Measurements from ENCODE around the gene PRR18. TPM values are rescaled to one million over a fixed set of nuclear protein-coding genes. Genes with fewer than 3 reads are reported as not detected.

The PRR18 gene
- total and polyA plus RNA-seq, 2 of the 8 experiments (the other 6 are each of a cell fraction or from before 2014, with no cell fraction given): 0.08 to 0.19 TPM

GRCh38 chr6:166271376-166271765 is 36.8 kb downstream of the PRR18 start:
- peaks cover 0 to 19% (median 18%) of the 10 kb centered on the region in 4 experiments; a peak in 6 of 7 replicates for H3K27me3 ChIP-seq (replicated peaks in 1 of 4; ENCODE audit: control insufficient read depth in 3 of 4, extremely low read depth in 1 of 4, insufficient read depth in 3 of 4, low read length in 3 of 4)

More at GRCh38 chr6:166271376-166271765, 36.8 kb downstream of the PRR18 start:
- no peaks in the 10 kb centered on the region for H3K79me2 ChIP-seq (ENCODE audit: control insufficient read depth in 1 of 2, insufficient read depth in 2 of 2, low read length in 2 of 2)
- no peak overlapping the region for H3K27ac ChIP-seq (ENCODE audit: low read depth, low read length)
- no peak overlapping the region for H2BK20ac ChIP-seq (ENCODE audit: low read length)
- no peak overlapping the region for H2AFZ ChIP-seq (ENCODE audit: low read length)
- no peak overlapping the region for H2AK5ac ChIP-seq (ENCODE audit: low read depth, low read length)
- no peak overlapping the region for H3K56ac ChIP-seq (replicated peaks; ENCODE audit: insufficient read length, low read depth, low read length)
- H3K79me1 ChIP-seq (ENCODE audit: low read depth, low read length): no peaks in the 10 kb centered on the region
- H2BK120ac ChIP-seq (replicated peaks; ENCODE audit: low read depth, low read length): no peak overlapping the region
- no peaks in the 10 kb centered on the region for H4K20me1 ChIP-seq (replicated peaks in 1 of 2; ENCODE audit: control insufficient read depth in 1 of 2, insufficient read depth in 2 of 2, low read length in 2 of 2)
- POLR2A ChIA-PET (ENCODE audit: partially characterized antibody): interaction anchor here (0.8 kb wide), 1 partner anchor 12 kb away, joined by 3 read pairs; no protein-coding TSS in a partner anchor
- no peak overlapping the region for H2BK15ac ChIP-seq (ENCODE audit: low read length)
- no peak overlapping the region for H4K5ac ChIP-seq (ENCODE audit: insufficient read length, low read depth, low read length)
- no peak overlapping the region for H3K18ac ChIP-seq (ENCODE audit: extremely low read depth, low read length)
- H3K4ac ChIP-seq (replicated peaks; ENCODE audit: insufficient read length, low read depth, low read length): no peak overlapping the region
- H3K4me2 ChIP-seq (ENCODE audit: insufficient read depth in 1 of 2, low read depth in 2 of 2, low read length in 2 of 2): no peak overlapping the region
- H4K91ac ChIP-seq (replicated peaks; ENCODE audit: insufficient read length, low read length): no peak overlapping the region
- no peak overlapping the region for H2BK12ac ChIP-seq (ENCODE audit: low read depth, low read length)
- CTCF ChIA-PET (ENCODE audit: partially characterized antibody): interaction anchor here (0.5 to 3.2 kb wide), 6 partner anchors 10 to 129 kb away, joined by 3 to 19 read pairs (median 4); no protein-coding TSS in a partner anchor
- 90% methylated on average over 9 of the region's 9 CpGs; no CpG with 5 or more reads in 1 of the 2 experiments for WGBS, 2 experiments (ENCODE audit: extremely low coverage in 1 of 2, insufficient coverage in 1 of 2, insufficient read length in 1 of 2, insufficient replicate concordance in 2 of 2, low coverage in 1 of 2, low lambda C conversion rate in 2 of 2, missing lambda C conversion rate in 1 of 2)
- H2BK5ac ChIP-seq (ENCODE audit: low read depth, low read length): no peak overlapping the region
- FAIRE-seq (no peak), DNase-seq (ENCODE audit: low read depth in 1 of 2, low spot score in 2 of 2) (no peak)
- no peaks in the 10 kb centered on the region for H3K36me3 ChIP-seq (ENCODE audit: control insufficient read depth in 2 of 4, insufficient read depth in 4 of 4, low read length in 3 of 4)
- H3K23ac ChIP-seq (ENCODE audit: insufficient read length): no peak overlapping the region
- H3K23me2 ChIP-seq (ENCODE audit: low read depth, low read length): no peaks in the 10 kb centered on the region
- peaks cover 0 to 6% (median 1%) of the 10 kb centered on the region in 4 experiments; a peak in 4 of 7 replicates for H3K4me1 ChIP-seq (replicated peaks in 1 of 4; ENCODE audit: control insufficient read depth in 3 of 4, insufficient read depth in 4 of 4, low read length in 3 of 4)
- TF ChIP-seq RFX5 (IDR thresholded peaks at IDR 0.05; ENCODE audit: borderline replicate concordance, low read depth, low read length): no peak
- no peak for TF ChIP-seq SP4 (IDR thresholded peaks at IDR 0.05; ENCODE audit: low read length)
- TF ChIP-seq ASH2L (IDR thresholded peaks at IDR 0.05; ENCODE audit: low read length): no peak
- no peak for TF ChIP-seq TCF12 (IDR thresholded peaks at IDR 0.05; ENCODE audit: low read depth, low read length)
- TF ChIP-seq SP2 (IDR thresholded peaks at IDR 0.05; ENCODE audit: low read length): no peak
- TF ChIP-seq E2F6 (IDR thresholded peaks at IDR 0.05): no peak
- TF ChIP-seq GABPA (IDR thresholded peaks at IDR 0.05; ENCODE audit: borderline replicate concordance, insufficient read depth, low read length): no peak
- TF ChIP-seq NANOG (IDR thresholded peaks at IDR 0.05; ENCODE audit: insufficient read depth, low read depth, low read length, poor library complexity, severe bottlenecking): no peak
- TF ChIP-seq CEBPB (IDR thresholded peaks at IDR 0.05; ENCODE audit: low read depth, low read length): no peak
- H3K14ac ChIP-seq (ENCODE audit: insufficient read length): no peak overlapping the region
- no peak overlapping the region for H3K4me3 ChIP-seq (ENCODE audit: extremely low read depth in 1 of 4, insufficient read depth in 2 of 4, low read depth in 3 of 4, low read length in 4 of 4)
- H3K9me3 ChIP-seq (ENCODE audit: insufficient read depth in 2 of 2, low read depth in 1 of 2, low read length in 1 of 2): no peaks in the 10 kb centered on the region
- H4K8ac ChIP-seq (ENCODE audit: extremely low read depth, insufficient read depth, low read length): no peak overlapping the region
- H3K9ac ChIP-seq (replicated peaks in 1 of 4; ENCODE audit: extremely low read depth in 1 of 4, low read depth in 3 of 4, low read length in 3 of 4): no peak overlapping the region

Measured in H1 (cell line).